ENCODE results near the gene ERGIC1. TPM values are rescaled to one million over a fixed set of nuclear protein-coding genes. Genes with fewer than 3 reads are reported as not detected.

The ERGIC1 gene
- total RNA-seq, 1 donor from 2014 or later = 44.0 TPM

DNA sequence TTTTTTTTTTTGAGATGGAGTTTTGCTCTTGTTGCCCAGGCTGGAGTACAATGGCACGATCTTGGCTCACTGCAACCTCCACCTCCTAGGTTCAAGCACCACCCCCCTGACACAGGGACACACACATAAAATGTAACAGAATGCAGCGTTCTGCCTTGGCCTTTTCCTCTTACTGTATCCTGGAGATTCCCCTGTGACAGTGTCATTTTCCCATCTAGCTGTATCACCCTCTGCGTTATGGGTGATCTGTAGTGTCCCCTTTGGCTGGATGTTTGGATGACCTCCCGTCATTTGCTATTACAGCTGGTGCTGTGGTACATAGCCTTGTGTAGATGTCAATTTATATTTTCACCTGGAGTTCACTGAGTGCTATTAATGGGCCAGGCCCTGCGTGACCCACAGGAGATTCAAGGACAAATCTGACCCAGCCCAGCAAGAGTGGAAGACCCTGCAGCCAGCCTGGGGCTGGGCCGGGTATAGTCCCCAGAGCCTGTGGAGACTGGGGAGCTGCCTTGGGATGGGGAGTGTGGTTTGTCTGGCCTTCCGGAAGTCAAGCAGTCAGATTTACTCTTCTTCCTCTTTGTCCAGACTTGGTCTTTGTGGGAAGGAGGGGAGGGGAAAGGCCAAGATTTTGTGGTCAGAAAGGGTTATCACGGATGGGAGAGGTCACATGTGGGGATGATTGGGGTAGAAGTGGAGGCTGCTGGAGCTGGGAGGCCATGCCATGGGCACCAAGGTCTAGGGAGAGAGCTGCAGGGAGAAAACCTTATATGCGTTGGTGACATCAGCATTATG lies 43.6 kb downstream of the ERGIC1 start:
- intact Hi-C loops (cut with micrococcal nuclease) = no loop called here

DNA sequence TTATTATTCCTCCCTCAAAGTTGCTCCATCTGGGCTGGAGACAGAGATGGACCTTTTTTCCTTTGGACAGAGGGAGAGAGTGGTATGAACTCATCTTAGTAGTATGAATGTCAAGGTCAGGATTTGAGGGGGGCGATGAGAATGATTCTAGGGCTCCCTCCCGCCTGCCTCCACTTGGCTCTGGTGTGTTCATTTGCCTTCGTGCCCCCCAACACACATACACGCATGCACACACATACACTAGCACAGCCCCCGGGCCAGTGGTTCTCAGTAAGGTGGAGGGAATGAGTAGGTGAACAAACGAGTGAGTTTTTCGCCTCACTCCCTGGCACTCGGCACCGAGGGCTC lies 44.5 kb downstream of the ERGIC1 start:
- intact Hi-C loops (cut with micrococcal nuclease) = no loop called here

DNA sequence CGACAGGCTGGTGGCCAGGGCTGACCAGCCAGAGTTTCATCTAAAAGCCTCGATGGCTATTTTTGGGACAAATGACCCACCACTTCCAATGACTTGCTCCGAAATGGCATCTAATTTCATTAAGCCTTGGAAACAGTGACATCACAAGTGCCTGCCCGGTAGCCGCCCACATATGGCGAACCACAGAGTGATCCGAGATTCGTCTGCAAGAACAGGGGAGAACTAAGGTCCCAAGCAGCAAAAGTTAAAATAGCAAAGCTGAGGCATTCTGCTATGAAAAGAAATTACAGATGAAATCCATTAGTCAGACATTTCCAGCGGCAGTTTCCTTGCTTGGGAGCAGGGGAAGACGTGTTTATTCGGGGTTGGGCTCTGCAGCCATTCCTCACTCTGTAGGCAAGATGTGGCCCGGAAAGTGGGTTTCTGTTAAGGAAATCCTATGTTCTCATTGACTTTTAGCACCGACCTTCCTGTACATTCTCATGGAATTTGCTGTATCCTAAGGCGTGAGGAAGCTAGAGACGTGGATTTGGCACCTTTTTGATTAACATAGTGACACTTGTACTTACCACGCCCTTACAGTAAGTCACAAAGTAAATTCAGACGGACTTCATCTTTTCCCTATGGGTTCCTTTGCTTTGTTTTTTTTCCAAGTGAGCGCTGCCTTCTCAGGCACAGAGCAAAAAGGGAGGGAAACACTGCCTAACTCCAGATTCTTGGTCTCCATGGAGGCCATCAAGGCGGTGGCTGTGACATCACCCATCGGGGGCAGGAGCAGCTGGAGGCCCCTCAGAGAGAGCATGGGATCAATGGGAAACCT lies 45.1 kb downstream of the ERGIC1 start:
- intact Hi-C loops (cut with micrococcal nuclease) = no loop called here

DNA sequence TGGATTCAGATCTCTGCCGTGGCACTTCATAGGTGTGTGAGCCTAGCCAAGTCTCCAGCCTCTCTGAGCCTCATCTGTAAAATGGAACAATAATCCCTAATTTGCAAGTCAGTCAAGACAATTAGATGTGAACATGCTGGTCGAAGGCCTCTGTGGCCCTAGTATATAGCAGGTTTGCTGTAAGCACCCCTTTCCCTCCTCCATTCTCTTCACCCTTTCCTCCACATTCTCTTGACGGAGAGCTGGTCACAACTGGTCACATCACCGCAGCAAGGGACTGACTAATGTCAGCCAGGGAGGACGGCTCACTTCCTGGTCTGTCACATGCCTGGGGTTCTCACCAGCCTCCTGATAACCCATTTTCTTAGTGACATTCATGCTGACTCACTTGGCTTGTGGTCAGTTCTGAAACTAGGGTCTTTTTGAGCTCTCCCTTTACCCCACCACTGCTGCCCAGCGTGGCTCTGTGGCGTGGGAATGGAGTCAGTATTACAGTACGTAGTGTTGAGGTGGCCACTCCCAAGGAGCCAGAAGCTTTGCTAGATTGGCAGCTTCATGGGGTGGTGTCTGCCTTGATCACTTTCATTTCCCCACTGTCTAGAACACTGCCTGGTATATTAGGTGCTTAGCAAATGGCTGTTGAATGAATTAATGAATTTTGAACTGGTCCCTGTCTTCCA lies 47.8 kb downstream of the ERGIC1 start:
- intact Hi-C loops (cut with micrococcal nuclease) = no loop called here

DNA sequence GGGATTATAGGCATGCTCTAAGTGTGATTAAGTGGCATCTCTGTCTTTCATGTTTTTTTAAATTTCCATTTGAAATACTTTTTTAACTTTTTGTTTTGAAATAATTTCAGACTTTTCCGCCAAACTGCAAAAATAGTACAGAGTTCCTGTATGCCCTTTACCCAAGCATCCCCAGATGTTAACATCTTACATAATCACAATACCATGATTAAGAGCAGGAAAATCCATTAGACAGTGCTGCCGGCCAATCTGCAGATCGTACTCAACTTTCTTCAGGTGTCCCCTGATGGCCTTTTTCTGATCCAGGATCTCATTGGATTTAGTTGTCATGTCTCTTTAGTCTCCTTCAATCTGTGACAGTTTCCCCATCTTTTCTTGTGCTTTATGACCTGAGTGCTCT lies 49.0 kb downstream of the ERGIC1 start:
- intact Hi-C loops (cut with micrococcal nuclease) = no loop called here

DNA sequence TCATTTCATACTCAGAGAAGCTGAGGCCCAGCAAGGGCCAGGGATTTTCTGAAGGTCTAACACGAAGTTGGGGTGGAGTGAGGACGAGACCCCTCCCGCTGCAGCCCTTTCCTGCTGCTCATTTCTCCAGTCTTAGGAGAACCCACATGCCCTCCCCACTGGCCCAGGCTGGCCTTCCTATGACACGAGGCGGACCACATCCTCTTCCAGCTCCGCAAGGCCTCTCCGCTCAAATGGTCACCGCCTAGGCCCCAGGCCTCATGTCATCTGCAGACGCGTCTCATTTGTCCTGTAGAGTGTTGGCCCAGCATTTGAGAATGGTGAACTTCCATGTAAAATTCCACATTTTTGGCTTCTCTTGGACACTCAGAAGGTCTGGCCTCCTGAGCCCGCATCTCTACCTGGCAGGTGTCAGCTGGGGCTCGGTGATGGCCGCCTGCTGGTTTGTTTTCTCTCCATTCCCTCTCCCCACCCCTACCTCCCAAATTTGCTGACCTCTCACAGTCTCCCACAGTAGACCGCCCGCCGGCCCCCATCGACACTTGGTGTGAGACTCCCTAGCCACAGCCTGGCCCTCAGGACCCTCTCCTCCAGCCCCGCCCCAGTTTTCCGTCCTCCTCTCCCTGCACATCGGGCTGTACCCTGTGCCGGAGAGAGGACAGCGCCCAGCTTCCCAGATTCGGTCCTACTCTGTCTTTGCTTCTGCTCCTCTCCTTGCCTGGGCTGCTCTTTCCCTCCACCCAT lies 51.7 kb downstream of the ERGIC1 start:
- intact Hi-C loops (cut with micrococcal nuclease) = no loop called here

DNA sequence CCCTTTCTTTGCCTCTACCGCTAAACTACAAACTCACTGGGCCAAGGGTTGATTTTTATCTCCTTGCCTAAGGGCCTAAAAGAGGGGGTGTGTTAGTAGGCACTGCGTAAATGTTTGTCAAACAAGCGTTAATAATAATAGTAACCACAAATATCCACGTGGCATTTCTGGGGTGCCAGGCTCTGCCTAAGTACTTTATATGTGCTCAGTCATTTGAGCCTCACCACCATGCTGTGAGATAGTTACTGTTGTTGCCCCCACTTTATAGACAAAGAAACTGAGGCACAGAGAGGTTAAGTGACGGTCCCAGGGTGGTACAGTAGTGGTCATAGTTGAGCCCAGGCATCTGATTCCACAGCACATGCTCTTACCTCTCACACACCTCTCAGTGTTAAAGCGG lies 52.4 kb downstream of the ERGIC1 start:
- intact Hi-C loops (cut with micrococcal nuclease) = no loop called here

DNA sequence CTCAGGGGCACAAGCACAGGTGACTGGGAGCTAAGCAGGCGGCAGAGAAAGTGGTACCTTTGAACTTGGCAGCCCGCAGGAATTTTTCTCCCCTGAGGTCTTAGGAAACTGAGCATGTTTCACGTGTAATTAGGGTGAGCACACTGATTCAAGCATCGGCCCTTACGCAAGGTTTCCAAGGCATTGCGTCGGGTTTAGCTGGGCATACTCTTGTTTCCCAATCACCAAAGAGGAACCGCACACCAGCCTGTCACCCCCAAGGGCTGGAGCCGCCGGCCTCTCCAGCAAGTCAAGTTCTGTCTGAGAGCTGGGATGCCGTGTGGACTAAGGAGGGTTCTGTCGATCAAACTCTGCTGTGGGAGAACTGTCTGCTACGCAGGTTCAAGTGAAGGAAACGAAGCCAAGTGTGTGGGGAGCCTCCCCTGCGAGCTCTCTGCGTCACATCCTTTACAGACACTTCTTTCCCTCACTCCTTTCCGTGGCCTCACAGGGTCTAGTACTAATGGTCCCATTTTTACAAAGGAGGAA lies 53.0 kb downstream of the ERGIC1 start:
- intact Hi-C loops (cut with micrococcal nuclease) = no loop called here

DNA sequence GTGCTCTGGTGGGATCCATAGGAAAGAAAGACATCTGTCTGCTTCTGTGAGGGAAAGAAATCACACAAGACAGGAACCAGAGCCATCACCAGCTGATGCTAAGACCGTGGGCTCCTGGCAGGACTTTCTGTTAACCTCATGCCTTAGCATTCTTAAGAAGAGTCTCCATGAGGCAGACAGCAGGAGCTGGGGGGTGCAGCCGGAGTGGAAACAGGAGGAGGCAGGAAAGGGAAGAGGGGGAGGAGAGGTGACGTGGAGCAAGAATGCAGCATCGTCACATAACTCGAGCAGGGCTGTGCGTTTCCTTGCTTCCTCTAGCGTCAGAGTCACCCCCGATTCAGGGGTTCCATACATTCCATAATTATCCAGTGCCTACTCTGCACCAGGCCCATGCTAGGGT lies 53.6 kb downstream of the ERGIC1 start:
- intact Hi-C loops (cut with micrococcal nuclease) = no loop called here

DNA sequence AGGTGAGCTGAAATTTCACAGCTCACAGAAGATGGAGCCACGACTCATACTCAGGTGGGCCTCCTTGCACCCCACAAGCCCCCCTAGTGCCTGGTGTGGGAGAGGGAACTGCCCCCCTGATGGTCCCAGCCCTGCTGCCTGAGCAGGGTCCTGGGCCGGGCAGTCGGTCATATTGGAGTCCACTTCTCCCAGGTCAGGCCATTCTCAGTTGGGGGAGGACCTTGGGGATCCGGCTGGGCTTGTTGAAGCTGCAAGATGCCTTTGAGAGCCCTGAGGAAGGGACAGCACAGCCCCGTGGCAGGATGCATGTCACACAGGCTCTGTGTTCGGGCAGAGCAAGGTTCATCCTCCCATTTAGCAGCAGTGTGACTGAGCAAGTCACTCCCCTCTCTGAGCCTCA lies 56.6 kb downstream of the ERGIC1 start:
- intact Hi-C loops (cut with micrococcal nuclease) = no loop called here

DNA sequence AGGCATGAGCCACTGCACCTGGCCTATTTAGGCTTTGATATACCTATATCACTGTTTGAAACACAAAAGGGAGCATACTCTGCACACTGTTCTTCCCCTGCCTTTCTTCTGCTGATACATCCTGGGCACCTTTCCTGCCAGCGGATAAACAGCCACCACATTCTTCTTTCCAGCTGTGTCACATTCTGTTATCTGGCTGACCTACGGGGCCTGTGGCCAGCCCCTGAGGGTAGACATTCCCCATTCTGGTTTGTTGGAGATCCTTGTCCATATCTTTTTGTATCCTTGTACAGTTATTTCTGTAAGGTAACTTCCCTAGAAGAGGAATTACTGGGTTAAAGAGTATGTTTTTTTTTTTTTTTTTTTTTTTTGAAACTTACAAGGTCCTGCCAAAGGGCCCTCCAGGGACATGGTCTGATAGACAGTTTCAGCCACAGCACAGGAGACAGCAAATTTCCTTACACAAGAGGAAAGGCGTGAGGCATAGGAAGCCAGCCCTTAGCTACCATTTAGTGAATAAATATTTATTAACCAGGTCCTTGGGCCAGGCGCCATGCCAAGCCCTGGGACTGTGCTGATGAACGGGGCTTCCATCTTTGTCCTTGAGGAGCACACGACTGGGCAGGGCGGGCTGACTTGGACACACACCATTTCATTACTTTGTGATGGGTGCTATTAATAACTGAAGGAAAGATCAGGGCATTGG lies 57.8 kb downstream of the ERGIC1 start:
- intact Hi-C loops (cut with micrococcal nuclease) = no loop called here

DNA sequence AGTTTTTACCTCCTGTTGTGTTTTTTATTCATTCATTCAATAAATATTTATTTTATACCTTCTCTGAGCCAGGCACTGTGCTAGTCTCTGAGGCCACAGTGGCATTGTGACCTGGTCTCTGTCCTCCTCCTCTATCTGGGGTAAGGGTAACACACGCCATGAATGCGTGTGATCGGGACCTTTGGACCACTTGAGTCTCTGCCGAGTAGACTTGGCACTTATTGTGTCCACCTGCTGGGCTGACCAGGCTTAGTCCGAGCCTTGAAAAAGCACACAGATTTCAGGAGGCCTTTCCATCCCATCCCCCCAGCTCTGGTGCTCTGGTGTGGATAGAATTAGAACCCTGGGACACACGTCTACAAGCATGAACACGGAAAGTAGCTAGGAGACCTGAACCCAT lies 58.7 kb downstream of the ERGIC1 start:
- intact Hi-C loops (cut with micrococcal nuclease) = no loop called here

DNA sequence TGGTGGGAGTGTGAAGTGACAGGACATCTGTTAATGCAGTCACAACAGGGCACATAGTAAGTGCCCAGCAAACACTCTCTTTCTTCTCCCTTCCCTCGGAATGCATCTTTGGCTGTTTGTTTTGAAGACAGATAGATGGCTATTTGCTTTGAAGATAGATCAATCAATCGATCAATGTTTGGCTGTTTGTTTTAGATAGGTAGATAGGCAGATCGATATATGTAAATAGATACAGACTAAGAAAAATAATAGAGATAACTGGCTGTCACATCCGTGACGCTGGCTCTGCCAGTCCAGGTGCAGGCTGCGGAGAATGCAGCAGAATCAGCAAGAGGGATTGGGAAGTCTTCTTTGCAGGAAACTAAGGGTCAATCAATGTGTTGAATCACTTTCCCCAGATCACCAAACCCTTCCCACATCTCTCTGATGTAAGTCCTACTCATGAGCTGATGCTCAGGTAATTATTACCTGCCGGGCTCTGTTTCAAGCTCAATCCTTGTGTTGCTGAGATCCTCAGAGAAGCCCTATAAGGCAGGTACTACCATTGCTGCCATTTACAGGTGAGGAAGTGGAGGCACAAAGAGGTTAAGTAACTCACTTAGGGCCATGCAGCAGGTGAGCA lies 60.8 kb downstream of the ERGIC1 start:
- intact Hi-C loops (cut with micrococcal nuclease) = loop anchor here (5.0 kb wide), 1 partner anchor 118 kb away; no protein-coding TSS in a partner anchor

DNA sequence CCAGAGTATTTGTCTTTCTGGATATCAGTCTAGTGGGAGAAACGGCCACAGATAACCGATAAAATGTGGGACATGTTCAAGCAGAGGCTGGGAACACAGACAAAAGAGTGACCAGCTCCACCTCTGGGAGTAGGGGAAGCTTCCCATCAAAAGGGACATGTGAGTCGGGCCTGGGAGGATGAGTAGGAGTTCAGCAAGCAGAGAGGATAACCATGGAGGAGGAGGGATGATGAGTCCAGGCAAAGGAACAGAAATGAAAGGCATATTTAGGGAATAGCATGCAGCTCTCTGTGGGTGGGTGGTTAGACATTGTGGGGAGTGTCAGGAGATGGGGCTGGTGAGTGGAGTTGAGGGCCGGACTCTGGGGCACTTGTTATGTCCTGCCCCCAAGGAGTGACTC lies 61.5 kb downstream of the ERGIC1 start:
- intact Hi-C loops (cut with micrococcal nuclease) = loop anchor here (5.0 kb wide), 1 partner anchor 118 kb away; no protein-coding TSS in a partner anchor

DNA sequence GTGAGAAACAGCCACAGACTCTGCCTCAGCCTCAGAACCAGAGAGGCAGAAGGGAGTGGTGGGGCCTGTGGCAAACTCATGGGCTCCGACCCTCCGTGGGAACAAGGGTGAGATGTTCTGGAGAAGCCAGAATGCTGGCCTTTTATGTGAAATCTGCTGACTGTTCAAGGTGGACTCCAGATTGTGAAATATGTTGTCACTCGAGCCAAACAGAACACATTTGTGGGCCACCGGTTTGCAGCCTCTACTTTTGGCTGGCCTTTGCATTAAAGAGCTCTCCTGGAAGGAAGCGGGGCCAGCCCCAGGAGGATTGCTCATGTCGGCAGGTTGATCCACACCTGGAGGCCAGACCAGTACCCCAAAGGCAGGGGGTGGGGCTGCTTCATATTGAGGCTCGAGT lies 62.4 kb downstream of the ERGIC1 start:
- intact Hi-C loops (cut with micrococcal nuclease) = loop anchor here (5.0 kb wide), 1 partner anchor 119 kb away; no protein-coding TSS in a partner anchor

DNA sequence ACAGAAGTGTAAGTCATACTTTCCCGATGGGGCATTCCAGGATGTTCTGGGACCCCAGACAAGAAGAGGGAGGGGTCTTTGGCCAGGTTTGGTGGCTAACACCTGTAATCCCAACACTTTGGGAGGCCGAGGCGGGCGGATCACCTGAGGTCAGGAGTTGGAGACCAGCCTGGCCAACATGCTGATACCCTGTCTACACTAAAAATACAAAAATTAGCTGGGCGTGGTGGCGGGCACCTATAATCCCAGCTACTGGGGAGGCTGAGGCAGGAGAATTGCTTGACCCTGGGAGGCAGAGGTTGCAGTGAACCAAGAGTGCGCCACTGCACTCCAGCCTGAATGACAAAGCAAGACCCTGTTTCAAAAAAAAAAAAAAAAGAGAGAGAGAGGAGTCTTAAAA lies 63.0 kb downstream of the ERGIC1 start:
- intact Hi-C loops (cut with micrococcal nuclease) = loop anchor here (1.0 to 5.0 kb wide), 2 partner anchors 120 to 132 kb away; no protein-coding TSS in a partner anchor

DNA sequence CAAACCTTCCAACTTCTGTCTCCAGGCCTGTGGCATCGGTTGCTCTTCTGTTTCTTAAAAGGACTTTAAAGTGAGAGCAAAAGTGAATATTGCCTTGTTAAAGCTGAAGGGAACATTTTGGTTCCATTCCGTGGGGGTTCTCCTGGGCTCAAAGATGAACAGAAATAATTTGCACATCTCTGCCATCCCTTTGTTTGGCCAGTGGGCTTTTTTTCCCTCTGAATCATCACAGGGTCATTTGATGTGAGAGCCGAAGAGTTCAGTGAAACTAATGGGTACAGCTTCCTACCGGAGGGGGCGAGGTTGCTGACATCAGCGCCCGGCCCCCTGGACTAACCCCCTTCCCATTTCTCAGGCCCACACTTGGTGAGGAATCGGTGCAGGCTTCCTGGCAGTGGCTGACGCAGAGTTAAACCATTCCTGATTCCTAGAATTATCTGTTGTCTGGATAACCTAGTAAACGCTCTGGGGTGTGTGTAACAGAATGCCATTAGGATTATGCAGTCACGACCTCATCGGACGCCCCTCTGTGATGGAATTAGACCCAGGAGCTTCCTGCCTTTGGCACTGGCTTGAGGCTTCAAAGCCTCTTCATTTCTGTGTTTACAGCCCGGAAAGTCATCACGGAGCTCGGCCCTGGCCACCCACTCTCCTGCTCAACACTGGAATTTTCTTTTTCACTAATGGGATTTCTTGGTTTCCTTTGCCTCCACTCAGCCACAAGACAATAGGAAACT lies 63.6 kb downstream of the ERGIC1 start:
- intact Hi-C loops (cut with micrococcal nuclease) = loop anchor here (1.0 to 5.0 kb wide), 2 partner anchors 120 to 132 kb away; no protein-coding TSS in a partner anchor

DNA sequence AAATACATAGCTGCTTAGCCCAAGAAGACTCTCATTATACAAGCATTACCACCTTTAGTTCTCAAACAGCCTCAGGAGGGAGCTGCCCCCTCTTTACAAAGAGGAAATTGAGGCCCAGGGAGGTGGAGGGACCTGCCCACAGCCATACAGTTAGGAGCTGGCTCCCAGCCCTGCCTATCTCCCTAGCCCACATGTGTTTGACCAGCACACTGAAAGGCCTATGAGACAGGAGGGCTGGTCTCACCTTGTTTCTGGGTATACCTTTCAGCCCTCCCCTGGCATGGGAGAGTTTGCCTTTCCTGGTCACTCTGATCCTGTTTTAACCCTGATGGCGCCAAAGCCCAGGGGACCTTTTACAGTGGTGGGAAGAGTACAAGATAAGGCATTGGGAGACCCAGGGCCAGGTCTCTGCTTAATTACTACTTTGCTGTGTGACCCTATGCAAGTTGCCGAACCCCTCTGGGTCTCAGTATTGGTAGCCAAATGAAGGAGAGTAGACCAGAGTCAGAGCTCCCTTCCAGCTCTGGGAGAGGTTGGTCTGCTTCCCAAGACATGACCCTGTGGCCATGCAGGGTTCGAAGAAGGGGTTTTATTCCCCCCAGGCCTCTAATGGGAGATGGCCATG lies 64.3 kb downstream of the ERGIC1 start:
- intact Hi-C loops (cut with micrococcal nuclease) = loop anchor here (5.0 kb wide), 1 partner anchor 121 kb away; no protein-coding TSS in a partner anchor

Data from T-helper 1 cell treated with Interleukin-12 subunit alpha and Interleukin-12 subunit beta and Interleukin-4 antibody, amounts not matched to agents 30 ng/mL and 1 ng/mL, for 36 hours (primary cell).